Smooth muscle cell (in vitro differentiated cells): ENCODE measurements around the gene SV2B. TPM values are rescaled to one million over a fixed set of nuclear protein-coding genes. Genes with fewer than 3 reads are reported as not detected.

ENCODE experiments used
- DNase-seq: peaks from one replicate; lab custom pipeline; 2025; ENCODE audit not compliant: unreplicated experiment; lab: John Stamatoyannopoulos, UW
- H2AFZ ChIP-seq: fragments of 200-600 bp; sonication (generic); 2 replicates; pipeline ENCODE4 v1.6.0; 2016; ENCODE audit warnings: antibody characterized with exemption, low read depth, mild to moderate bottlenecking
- H3F3A ChIP-seq: fragments of 200-600 bp; sonication (generic); 2 replicates; pipeline ENCODE4 v1.6.0; 2017; ENCODE audit warnings: antibody characterized with exemption, low read depth
- H3K27ac ChIP-seq: fragments of 200-600 bp; sonication (generic); 2 replicates; pipeline ENCODE4 v1.5.1; 2016; ENCODE audit warnings: low read depth, mild to moderate bottlenecking
- H3K27me3 ChIP-seq: fragments of 200-600 bp; sonication (generic); 2 replicates; pipeline ENCODE4 v1.6.1; 2016; ENCODE audit warnings: low read depth, mild to moderate bottlenecking
- H3K36me3 ChIP-seq: fragments of 200-600 bp; sonication (generic); 2 replicates; pipeline ENCODE4 v1.5.1; 2016; ENCODE audit warnings: low read depth
- H3K4me1 ChIP-seq: fragments of 200-600 bp; sonication (generic); 2 replicates; pipeline ENCODE4 v1.5.1; 2016; ENCODE audit warnings: low read depth
- H3K4me2 ChIP-seq: fragments of 200-600 bp; sonication (generic); 2 replicates; pipeline ENCODE4 v1.6.0; 2016; ENCODE audit warnings: mild to moderate bottlenecking
- H3K4me3 ChIP-seq: fragments of 200-600 bp; sonication (generic); 2 replicates; pipeline ENCODE4 v1.5.1; 2016; ENCODE audit warnings: mild to moderate bottlenecking
- H3K79me2 ChIP-seq: fragments of 200-600 bp; sonication (generic); 2 replicates; pipeline ENCODE4 v1.6.0; 2016; ENCODE audit warnings: low read depth, mild to moderate bottlenecking
- H3K9ac ChIP-seq: fragments of 200-600 bp; sonication (generic); 2 replicates; pipeline ENCODE4 v1.6.0; 2016; ENCODE audit warnings: low read depth
- H3K9me3 ChIP-seq: fragments of 200-600 bp; sonication (generic); replicated peaks from 2 replicates; pipeline ENCODE4 v1.5.1; 2016; ENCODE audit warnings: low read depth
- H4K20me1 ChIP-seq: fragments of 200-600 bp; sonication (generic); 2 replicates; pipeline ENCODE4 v1.6.0; 2016; ENCODE audit warnings: low read depth
- WGBS: methylation state at CpG from one replicate; pipeline ENCODE4 v1.1.7; 2016; ENCODE audit warnings: low lambda C conversion rate; 5-methylcytosine and 5-hydroxymethylcytosine counted together
- polyA plus RNA-seq: library from polyadenylated mRNA; unstranded; fragments of >200 nt; fragmentation: Nextera tagmentation; extraction: Ambion mirVana; gene quantifications from 2 replicates; pipeline ENCODE4 v1.2.1, GENCODE V29; 2016
- total RNA-seq: library from RNA; depleted of rRNA; stranded (reverse); fragments of >200 nt; gene quantifications from 2 replicates; pipeline ENCODE4 v1.2.3, GENCODE V29; 2014
- TF ChIP-seq, protein P1 (sequence below): fragments of 200-600 bp; sonication (generic); IDR thresholded peaks from 2 replicates; pipeline ENCODE4 v1.5.1; 2017; ENCODE audit warnings: borderline replicate concordance, mild to moderate bottlenecking, antibody characterized with exemption; ENCODE audit not compliant: insufficient read depth, poor library complexity, severe bottlenecking

The SV2B gene
- total and polyA plus RNA-seq, 2 experiments from 2014 or later = not detected

DNA sequence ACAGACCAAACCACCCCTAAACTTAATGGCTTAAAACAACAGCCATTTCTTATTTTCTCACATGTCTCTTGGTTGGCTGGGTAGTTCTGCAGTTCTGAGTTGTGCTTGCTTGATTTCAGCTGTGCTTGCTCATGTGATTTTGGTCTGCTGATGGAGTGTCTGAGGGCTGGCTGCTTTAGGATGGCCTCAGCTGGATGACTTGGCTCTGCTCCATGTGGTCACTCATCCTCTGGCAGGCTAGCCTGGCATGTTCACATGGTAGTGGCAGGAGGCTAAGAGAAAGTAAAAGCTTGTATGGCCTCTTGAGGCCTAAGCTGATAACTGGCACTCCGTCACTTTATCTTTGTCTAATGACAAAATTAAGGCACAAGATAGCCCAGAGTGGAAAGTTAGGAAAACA is 4.1 kb downstream of the SV2B start:
- Histone ChIP-seq H3K4me2 (no peak overlapping the region), H3K9me3 (no peaks in the 10 kb centered on the region), H3K4me3 (no peak overlapping the region), H3K27me3 (peaks cover 68% of the 10 kb centered on the region), H3F3A (no peaks in the 10 kb centered on the region), H3K79me2 (no peaks in the 10 kb centered on the region), H3K36me3 (no peaks in the 10 kb centered on the region), H4K20me1 (no peaks in the 10 kb centered on the region), H3K9ac (no peak overlapping the region), H2AFZ (no peak overlapping the region), H3K4me1 (peaks cover 8% of the 10 kb centered on the region), H3K27ac (no peak overlapping the region)
- 73% methylated on average over 1 of the region's 1 CpG for WGBS
- no peak for DNase-seq
- TF ChIP-seq, protein P1, sequence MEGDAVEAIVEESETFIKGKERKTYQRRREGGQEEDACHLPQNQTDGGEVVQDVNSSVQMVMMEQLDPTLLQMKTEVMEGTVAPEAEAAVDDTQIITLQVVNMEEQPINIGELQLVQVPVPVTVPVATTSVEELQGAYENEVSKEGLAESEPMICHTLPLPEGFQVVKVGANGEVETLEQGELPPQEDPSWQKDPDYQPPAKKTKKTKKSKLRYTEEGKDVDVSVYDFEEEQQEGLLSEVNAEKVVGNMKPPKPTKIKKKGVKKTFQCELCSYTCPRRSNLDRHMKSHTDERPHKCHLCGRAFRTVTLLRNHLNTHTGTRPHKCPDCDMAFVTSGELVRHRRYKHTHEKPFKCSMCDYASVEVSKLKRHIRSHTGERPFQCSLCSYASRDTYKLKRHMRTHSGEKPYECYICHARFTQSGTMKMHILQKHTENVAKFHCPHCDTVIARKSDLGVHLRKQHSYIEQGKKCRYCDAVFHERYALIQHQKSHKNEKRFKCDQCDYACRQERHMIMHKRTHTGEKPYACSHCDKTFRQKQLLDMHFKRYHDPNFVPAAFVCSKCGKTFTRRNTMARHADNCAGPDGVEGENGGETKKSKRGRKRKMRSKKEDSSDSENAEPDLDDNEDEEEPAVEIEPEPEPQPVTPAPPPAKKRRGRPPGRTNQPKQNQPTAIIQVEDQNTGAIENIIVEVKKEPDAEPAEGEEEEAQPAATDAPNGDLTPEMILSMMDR = no peak

DNA sequence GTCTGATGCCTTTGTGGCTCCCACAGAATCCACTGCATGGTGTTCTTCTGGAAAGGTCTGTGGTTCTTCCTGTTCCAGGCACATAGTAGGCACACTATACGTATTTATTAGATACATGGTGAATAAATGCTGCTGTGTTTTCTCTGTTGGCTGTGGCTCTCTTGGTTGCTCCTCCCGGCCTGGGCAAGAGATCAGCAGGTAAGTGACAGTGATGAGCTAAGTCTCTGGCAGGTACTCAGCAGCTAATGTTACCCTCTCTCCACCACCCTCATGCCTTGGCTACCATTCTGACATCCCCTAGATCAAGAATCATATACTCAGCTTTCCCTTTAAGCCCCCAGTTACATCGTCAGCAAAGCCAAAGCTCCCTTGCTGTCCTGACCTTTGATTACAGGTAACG is 8.4 kb downstream of the SV2B start:
- H3K79me2 ChIP-seq = no peaks in the 10 kb centered on the region
- H3F3A ChIP-seq = no peaks in the 10 kb centered on the region
- DNase-seq = no peak
- WGBS = 86% methylated on average over 4 of the region's 4 CpGs
- TF ChIP-seq, protein P1 = no peak
- H3K27me3 ChIP-seq = peaks cover 25% of the 10 kb centered on the region
- no peaks in the 10 kb centered on the region for H3K9me3 ChIP-seq
- no peak overlapping the region for H3K9ac ChIP-seq
- no peak overlapping the region for H3K4me2 ChIP-seq
- no peak overlapping the region for H2AFZ ChIP-seq
- no peak overlapping the region for H3K4me3 ChIP-seq
- H3K36me3 ChIP-seq = no peaks in the 10 kb centered on the region
- no peak overlapping the region for H3K27ac ChIP-seq
- H4K20me1 ChIP-seq = no peaks in the 10 kb centered on the region
- no peaks in the 10 kb centered on the region for H3K4me1 ChIP-seq

DNA sequence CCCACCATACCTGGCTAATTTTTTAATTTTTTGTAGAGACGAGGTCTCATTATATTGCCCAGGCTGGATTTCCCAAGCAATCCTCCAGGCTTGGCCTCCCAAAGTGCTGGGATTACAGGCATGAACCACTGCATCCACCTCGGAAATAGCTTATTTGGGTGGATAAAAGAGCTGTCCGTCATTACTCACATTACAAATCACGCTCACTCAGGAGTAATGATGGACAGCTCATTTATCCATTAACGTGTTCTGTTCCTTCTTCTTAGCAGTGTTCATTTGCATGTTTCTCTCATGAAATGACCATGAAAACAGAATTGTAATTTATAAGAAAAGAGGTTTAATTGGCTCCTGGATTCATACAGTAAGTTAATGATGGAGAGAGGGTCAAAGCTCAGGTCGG is 9.8 kb downstream of the SV2B start:
- 89% methylated on average over 6 of the region's 6 CpGs for WGBS
- Histone ChIP-seq H3K4me2 (no peak overlapping the region), H3K79me2 (no peaks in the 10 kb centered on the region), H3K36me3 (no peaks in the 10 kb centered on the region), H3K9me3 (no peaks in the 10 kb centered on the region), H3K27ac (no peak overlapping the region), H3K9ac (no peak overlapping the region), H3K27me3 (peaks cover 13% of the 10 kb centered on the region), H3K4me1 (no peaks in the 10 kb centered on the region), H3K4me3 (no peak overlapping the region), H2AFZ (no peak overlapping the region), H3F3A (no peaks in the 10 kb centered on the region), H4K20me1 (no peaks in the 10 kb centered on the region)
- TF ChIP-seq, protein P1 = no peak
- no peak for DNase-seq

- no peak overlapping the region for H3K27ac ChIP-seq
- TF ChIP-seq, protein P1 = no peak
- H3K9ac ChIP-seq = no peak overlapping the region
- no peaks in the 10 kb centered on the region for H3K4me1 ChIP-seq
- no peaks in the 10 kb centered on the region for H3K79me2 ChIP-seq
- H3K9me3 ChIP-seq = no peaks in the 10 kb centered on the region
- DNase-seq = no peak
- no peak overlapping the region for H3K4me3 ChIP-seq
- no peak overlapping the region for H2AFZ ChIP-seq
- H3K4me2 ChIP-seq = no peak overlapping the region
- WGBS = 88% methylated on average over 11 of the region's 11 CpGs
- no peaks in the 10 kb centered on the region for H3F3A ChIP-seq
- no peaks in the 10 kb centered on the region for H3K36me3 ChIP-seq
- H4K20me1 ChIP-seq = no peaks in the 10 kb centered on the region
- peaks cover 11% of the 10 kb centered on the region for H3K27me3 ChIP-seq
Measured at GRCh38 chr15:91110407-91110806, 10.3 kb downstream of the SV2B start.
